NCI-H446 (cell line): ENCODE measurements around the gene FOXI1.
"Not testable (repeated sequence)": the region's sequence is repeated elsewhere in the genome, so short reads cannot be mapped to it uniquely, and the experiment has no call there.

Experiments
- DNase-seq, 2 experiments: peaks; one replicate each; lab custom pipeline; 2025; lab: John Stamatoyannopoulos, UW

FOXI1 gene

GRCh38 chr5:170092455-170093101 lies 13.1 kb upstream of the FOXI1 start:
- no peak for DNase-seq

GRCh38 chr5:170094329-170094728 lies 11.4 kb upstream of the FOXI1 start:
- not testable (repeated sequence) for DNase-seq

- no peak for DNase-seq
Observed at GRCh38 chr5:170095646-170096045, 10.1 kb upstream of the FOXI1 start.

- DNase-seq = no peak
Observed at GRCh38 chr5:170097934-170098333, 7.8 kb upstream of the FOXI1 start.

- DNase-seq = peak; percentile 41 to 55
Observed at GRCh38 chr5:170100066-170100943, 5.4 kb upstream of the FOXI1 start.

- no peak for DNase-seq
Observed at GRCh38 chr5:170103447-170103846, 2.2 kb upstream of the FOXI1 start.

- no peak for DNase-seq
Observed at GRCh38 chr5:170104299-170104698, 1.4 kb upstream of the FOXI1 start.

GRCh38 chr5:170104710-170105109 lies 987 bp upstream of the FOXI1 start:
- DNase-seq = no peak

GRCh38 chr5:170107674-170108073 lies 2.0 kb downstream of the FOXI1 start:
- no peak for DNase-seq

GRCh38 chr5:170108266-170108785 lies 2.6 kb downstream of the FOXI1 start:
- DNase-seq = no peak

- DNase-seq = no peak
Observed at GRCh38 chr5:170109059-170110031, 3.6 kb downstream of the FOXI1 start.

GRCh38 chr5:170110403-170111087 lies 4.8 kb downstream of the FOXI1 start:
- DNase-seq = no peak

GRCh38 chr5:170111088-170111785 lies 5.5 kb downstream of the FOXI1 start:
- DNase-seq = no peak

GRCh38 chr5:170112876-170113521 lies 7.3 kb downstream of the FOXI1 start:
- no peak for DNase-seq

GRCh38 chr5:170113522-170113900 lies 7.8 kb downstream of the FOXI1 start:
- no peak for DNase-seq

GRCh38 chr5:170114271-170114670 lies 8.6 kb downstream of the FOXI1 start:
- no peak for DNase-seq

- no peak for DNase-seq
Observed at GRCh38 chr5:170115925-170116324, 10.2 kb downstream of the FOXI1 start.

GRCh38 chr5:170117736-170118135 lies 12.0 kb downstream of the FOXI1 start:
- no peak for DNase-seq

- no peak for DNase-seq
Observed at GRCh38 chr5:170120576-170120975, 14.9 kb downstream of the FOXI1 start.

GRCh38 chr5:170121321-170121720 lies 15.6 kb downstream of the FOXI1 start:
- DNase-seq = no peak
